Eye (tissue), 1 donor: ENCODE measurements around the gene SIRPB1.
"Not testable (repeated sequence)": the region's sequence is repeated elsewhere in the genome, so short reads cannot be mapped to it uniquely, and the experiment has no call there.

Experiments used
- DNase-seq: peaks from one replicate; pipeline ENCODE4 v3.0.0-alpha.2; 2015

Gene SIRPB1

DNA sequence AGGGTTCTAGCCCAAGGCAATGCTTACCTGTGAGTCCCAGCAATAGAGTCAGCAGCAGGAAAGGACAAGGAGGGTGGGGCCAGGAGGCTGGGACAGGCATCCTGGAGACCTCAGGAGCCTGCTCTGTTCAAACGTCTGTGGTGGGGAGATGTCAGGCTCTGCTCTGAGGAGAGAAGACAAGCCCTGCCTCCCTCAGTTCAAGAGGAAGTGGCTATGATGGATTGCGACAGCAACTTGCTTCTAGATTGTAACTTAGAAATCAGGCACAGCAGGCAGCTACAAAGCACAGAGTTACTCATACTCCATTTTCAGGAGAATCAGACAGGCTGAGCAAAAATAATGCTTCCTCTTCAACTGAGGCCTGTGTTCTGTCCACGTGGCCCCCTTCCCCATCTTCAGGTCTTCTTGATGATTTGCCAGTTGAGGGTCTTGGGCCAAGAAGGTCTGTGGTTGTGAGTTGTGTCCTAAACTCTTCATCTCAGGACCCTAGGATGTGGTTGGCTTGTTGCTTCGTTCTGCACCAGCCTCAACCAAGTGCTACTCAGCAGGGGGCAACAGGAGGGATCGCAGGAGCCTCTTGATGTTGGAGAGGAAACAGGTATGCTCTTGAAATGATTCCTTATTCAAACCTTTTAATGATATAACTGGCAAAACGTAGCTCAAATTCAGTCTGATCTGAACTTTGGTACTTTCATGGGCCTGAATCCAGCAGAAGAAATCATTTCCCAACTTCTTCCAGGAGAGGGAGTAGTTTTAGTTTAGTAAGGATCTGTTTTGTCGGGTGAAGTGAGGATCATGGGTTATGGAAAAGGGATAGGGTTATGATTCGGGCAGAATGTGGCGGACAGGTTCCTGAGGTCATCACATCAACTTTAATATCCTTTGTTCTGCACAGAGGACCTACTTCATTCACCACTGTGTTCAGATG is 31.0 kb downstream of the SIRPB1 start:
- DNase-seq = no peak

DNA sequence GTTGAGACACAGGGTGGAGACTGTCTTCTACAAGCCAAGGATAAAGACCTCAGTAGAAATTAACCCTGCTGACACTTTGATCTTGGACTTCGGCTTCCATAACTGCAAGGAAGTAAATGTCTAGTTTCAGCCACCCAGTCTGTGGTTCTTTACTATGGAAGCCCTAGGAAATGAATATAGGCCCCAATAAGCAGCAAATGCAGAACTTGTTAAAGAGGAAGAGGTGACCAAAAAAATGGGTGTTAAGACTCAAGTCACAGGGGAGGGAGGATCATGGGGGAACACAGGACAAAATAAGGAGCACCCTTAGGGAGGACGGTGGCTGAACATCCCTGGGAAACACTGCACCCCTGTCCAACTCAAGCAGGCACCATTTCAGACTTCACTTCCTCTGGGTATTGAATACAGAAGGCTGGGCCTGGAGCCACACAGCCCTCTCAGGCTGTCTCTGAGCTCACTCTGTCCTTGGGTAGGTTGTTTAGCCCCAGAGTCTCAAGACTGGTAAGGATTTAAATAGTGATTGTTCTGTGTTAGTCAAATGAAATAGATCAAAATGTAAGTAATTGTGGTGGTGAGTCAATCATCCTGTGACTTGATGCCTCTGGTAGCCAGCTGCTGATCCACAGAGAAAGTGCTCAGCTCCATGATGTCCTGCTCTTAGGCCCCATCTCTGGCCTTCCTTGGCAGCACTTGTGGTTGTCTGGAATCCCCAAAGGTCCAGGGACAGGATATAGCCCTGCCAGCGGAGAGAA is 31.9 kb downstream of the SIRPB1 start:
- DNase-seq = no peak

DNA sequence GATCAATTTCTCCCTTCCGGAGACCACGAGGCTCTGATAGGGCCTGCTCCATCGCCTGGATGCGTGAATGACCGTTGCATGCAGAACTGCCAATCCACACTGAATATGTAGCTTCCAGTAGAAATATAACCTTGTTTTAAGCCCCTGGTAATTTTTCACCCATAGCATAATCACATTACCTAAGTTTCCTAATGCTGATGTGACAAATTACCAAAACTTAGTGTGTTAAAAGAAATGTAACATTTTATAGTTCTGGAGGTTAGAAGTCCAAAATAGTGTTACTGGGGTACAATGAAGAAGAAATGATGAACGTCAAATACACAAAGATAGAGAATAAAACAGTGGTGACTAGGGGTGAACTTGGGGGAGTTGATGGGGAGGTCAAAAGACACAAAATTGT is 40.3 kb downstream of the SIRPB1 start:
- no peak for DNase-seq

DNA sequence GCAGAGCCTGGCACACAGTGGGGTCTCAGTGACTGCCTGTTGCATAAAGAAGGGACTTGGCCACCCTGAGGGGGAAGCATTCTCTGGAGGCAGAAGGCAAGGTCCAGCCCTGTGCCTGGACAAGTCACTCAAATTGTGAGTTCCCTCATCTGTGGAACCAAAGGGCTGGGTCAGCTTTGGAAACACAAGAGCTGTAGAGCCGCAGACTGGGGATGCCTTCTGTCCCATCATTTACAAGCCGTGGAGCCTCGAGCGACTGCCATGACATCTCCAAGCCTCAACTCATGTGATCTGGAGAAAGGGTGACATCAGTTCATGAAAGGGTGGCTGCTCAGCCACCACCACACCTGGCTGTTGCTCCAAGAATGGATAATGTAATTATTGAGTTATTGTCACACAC is 41.9 kb downstream of the SIRPB1 start:
- no peak for DNase-seq

DNA sequence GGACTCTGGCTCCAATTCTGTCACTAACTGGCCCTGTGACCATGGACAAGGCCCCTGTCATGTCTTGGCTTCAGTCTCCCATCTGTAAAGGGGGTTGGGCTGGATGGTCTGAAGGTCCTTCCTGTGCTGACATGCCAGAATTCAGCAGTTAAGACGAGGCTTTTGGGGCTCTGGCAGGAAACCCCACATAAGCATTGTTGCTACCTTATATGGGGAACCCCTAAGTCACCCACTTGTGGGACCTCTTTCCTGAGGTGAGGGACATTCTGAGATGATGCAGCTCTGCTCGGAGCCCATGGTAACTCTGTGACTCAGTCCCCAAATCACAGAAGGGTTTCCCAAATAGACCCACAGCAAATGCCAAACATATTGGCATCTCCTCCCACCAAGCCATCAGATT is 42.5 kb downstream of the SIRPB1 start:
- DNase-seq = not testable (repeated sequence)

DNA sequence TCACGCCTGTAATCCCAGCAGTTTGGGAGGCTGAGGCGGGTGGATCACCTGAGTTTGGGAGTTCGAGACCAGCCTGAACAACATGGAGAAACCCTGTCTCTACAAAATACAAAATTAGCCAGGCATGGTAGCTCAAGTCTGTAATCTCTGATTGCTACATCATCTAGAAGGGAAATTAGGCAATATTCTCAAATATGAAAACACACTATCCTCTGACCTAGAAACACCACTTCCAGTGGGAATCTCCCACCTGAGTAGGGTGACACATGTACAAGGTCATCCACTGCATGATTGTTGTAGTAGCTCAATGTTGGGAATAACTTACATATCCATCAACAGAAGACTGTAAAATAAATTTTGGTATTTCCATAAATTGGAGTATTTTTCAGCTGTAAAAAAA is 43.2 kb downstream of the SIRPB1 start:
- no peak for DNase-seq

DNA sequence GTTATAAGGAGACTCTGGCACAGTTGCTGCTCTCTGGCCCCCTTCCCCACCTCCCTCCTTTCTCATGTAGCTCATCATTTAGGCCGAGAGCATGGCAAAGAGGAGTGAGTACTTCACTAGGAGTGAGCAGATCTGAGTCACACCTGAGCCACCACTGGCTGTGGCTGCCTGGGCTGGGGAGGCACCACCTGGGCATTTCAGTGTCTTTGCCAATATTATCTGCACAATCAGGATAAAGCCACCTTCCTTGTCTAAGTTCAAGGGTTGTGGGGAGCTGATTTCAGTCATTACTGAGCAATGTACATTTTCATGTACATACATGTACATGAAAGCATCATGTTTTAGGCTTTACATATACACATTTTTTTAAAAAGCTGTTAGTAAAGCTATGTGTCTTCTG is 43.8 kb downstream of the SIRPB1 start:
- not testable (repeated sequence) for DNase-seq

DNA sequence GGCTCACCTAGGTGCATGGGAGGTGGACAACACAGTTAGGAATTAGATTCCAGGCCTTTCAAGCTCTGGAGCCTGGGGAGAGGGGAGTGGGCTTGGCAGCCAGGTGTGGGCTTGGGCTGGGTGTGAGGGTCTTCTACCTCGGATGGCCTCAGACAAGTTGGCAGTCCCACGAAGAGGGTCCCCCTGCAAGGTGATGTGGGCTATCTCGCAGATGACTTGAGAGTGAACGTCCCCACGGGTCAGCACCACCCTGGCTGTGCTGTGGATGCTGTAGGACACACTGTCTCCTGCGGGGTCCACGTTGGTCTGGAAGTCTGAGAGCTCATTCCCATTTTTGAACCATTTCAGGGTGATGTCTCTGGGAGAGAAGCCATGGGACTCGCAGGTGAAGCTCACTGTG is 48.2 kb downstream of the SIRPB1 start:
- DNase-seq = not testable (repeated sequence)
